ENCODE data around the gene CD247. TPM values are rescaled to one million over a fixed set of nuclear protein-coding genes. Genes with fewer than 3 reads are reported as not detected.
A peak's percentile ranks its signal among the peaks of the same experiment; 100 is the strongest.

Gene CD247
- total and polyA plus RNA-seq, 9 of the 15 experiments (the other 6 are each of a cell fraction or from before 2014, with no cell fraction given): 0.08 to 0.42 (median 0.28) TPM; not detected in 5

- no peak for TF ChIP-seq E2F5 (CRISPR knock-in tag; IDR thresholded peaks at IDR 0.05)
These were observed 47.6 kb upstream of the CD247 start (continued) for GRCh38 chr1:167565922-167566321.

GRCh38 chr1:167564612-167565270, 46.4 kb upstream of the CD247 start:
- Histone ChIP-seq H3K79me2 (ENCODE audit: control insufficient read depth, insufficient read depth, low read length) (no peaks in the 10 kb centered on the region), H3K4me2 (ENCODE audit: insufficient read depth, low read length) (peak overlapping the region; percentile 55; the same call in 1 of the 2 replicates), H4K20me1 (replicated peaks; ENCODE audit: control insufficient read depth, insufficient read depth, low read length) (no peaks in the 10 kb centered on the region), H3K27ac (ENCODE audit: extremely low read depth, low read depth, low read length) (no peak overlapping the region), H3K9me1 (ENCODE audit: control insufficient read depth, insufficient read depth, low read length) (no peaks in the 10 kb centered on the region), H3K4me3 (no peak overlapping the region), H3K27me3 (ENCODE audit: control insufficient read depth in 2 of 2, insufficient read depth in 2 of 2, low read length in 2 of 2) (no peaks in the 10 kb centered on the region), H3K9me3 (replicated peaks; ENCODE audit: control insufficient read depth, insufficient read depth, low read depth, low read length) (no peaks in the 10 kb centered on the region), H2AFZ (ENCODE audit: low read depth, low read length) (peak overlapping the region; percentile 24), H3K4me1 (replicated peaks in 1 of 2; ENCODE audit: control insufficient read depth in 2 of 2, insufficient read depth in 2 of 2, low read length in 2 of 2) (peaks cover 10 to 25% of the 10 kb centered on the region in 2 experiments), H3K36me3 (ENCODE audit: control insufficient read depth, insufficient read depth, low read length) (no peaks in the 10 kb centered on the region), H3K9ac (ENCODE audit: insufficient read depth in 1 of 2, low read depth in 2 of 2, low read length in 2 of 2) (peak overlapping the region in 1 of 2 experiments; percentile 26; a peak in 2 of 4 replicates)
- WGBS (ENCODE audit: insufficient coverage, low coverage, missing lambda C conversion rate): 39% methylated on average over 5 of the region's 5 CpGs
- peak; percentile 80 for ATAC-seq
- intact Hi-C loops (cut with micrococcal nuclease): no loop called here
- POLR2A ChIA-PET: interaction anchor here (0.6 to 4.6 kb wide), 22 partner anchors 9 to 661 kb away, joined by 3 to 42 read pairs (median 5); partner anchors contain the start of genes CREG1, POU2F1 and SFT2D2
- CTCF ChIA-PET (ENCODE audit: low intra/inter-chr PET ratio): no interaction called here
- peak in 1 of 4 experiments; percentile 23 for DNase-seq (ENCODE audit: extremely low read depth in 1 of 4, low spot score in 3 of 4)
- in situ Hi-C loops (cut with MboI): no loop called here
- no TSS peak for BruUV-seq (replicated peaks)
- no peak for FAIRE-seq
- TF ChIP-seq ATF4 (CRISPR knock-in tag; IDR thresholded peaks at IDR 0.05) (peak; percentile 90), MYC (IDR thresholded peaks at IDR 0.05; ENCODE audit: low read depth, low read length) (peak; percentile 70), MYC (CRISPR knock-in tag; IDR thresholded peaks at IDR 0.05; ENCODE audit: borderline replicate concordance, low read depth) (no peak), CREM (IDR thresholded peaks at IDR 0.05; ENCODE audit: low read depth) (no peak), CEBPZ (IDR thresholded peaks at IDR 0.05; ENCODE audit: borderline replicate concordance, low read depth, low read length) (no peak), CEBPG (CRISPR knock-in tag; IDR thresholded peaks at IDR 0.05) (peak; percentile 94), CEBPG (tag; conservative IDR thresholded peaks at IDR 0.05 in 1 of 2, IDR thresholded peaks at IDR 0.05 in 1 of 2) (peak; percentile 95), CEBPB (tag; IDR thresholded peaks at IDR 0.05) (peak; percentile 85), ZNF589 (CRISPR knock-in tag; IDR thresholded peaks at IDR 0.05; ENCODE audit: low read depth) (0 out of 2 replicates have a peak, but pooled peaks have one; percentile 56), ATF3 (IDR thresholded peaks at IDR 0.05) (peak; percentile 93), ATF3 (CRISPR knock-in tag; conservative IDR thresholded peaks at IDR 0.05) (no peak), EP300 (IDR thresholded peaks at IDR 0.05; ENCODE audit: low read length) (peak; percentile 29; the same call in 1 of the 2 replicates), TAF7 (tag; IDR thresholded peaks at IDR 0.05) (peak; percentile 35; the same call in 1 of the 2 replicates)
